ENCODE data around the gene DIPK1A.

DNA sequence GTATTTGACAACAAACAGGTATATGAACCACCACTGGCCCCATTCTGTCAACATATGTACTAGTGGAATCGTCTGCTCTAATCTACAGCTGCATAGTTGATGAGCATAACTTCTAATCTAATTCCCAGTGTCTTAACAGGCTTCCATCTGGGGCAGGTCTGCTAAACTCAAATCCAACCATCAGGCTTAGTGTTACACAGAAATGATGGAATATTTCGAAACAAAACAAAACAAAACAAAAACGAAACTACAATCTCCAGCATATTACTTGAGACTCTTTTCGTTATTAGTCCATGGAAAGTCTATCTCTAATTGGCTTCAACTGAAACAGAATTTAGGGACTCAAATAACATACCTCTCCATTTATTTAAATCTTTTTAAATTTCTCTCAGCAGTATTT, 37.6 kb downstream of the DIPK1A start:
- TF ChIP-seq, protein P1, sequence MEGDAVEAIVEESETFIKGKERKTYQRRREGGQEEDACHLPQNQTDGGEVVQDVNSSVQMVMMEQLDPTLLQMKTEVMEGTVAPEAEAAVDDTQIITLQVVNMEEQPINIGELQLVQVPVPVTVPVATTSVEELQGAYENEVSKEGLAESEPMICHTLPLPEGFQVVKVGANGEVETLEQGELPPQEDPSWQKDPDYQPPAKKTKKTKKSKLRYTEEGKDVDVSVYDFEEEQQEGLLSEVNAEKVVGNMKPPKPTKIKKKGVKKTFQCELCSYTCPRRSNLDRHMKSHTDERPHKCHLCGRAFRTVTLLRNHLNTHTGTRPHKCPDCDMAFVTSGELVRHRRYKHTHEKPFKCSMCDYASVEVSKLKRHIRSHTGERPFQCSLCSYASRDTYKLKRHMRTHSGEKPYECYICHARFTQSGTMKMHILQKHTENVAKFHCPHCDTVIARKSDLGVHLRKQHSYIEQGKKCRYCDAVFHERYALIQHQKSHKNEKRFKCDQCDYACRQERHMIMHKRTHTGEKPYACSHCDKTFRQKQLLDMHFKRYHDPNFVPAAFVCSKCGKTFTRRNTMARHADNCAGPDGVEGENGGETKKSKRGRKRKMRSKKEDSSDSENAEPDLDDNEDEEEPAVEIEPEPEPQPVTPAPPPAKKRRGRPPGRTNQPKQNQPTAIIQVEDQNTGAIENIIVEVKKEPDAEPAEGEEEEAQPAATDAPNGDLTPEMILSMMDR (IDR thresholded peaks at IDR 0.05; ENCODE audit: insufficient read depth, low read depth, low read length), result no peak
- TF ChIP-seq EZH2 (IDR thresholded peaks at IDR 0.05; ENCODE audit: insufficient read depth, low read length), result no peak
